ENCODE measurements around the gene SH3PXD2A. TPM values are rescaled to one million over a fixed set of nuclear protein-coding genes. Genes with fewer than 3 reads are reported as not detected.

The SH3PXD2A gene
- total RNA-seq, 4 donors from 2014 or later: 26.5 to 56.9 (median 33.3) TPM

- no peak for DNase-seq
- H3K36me3 ChIP-seq: no peaks in the 10 kb centered on the region
- no peaks in the 10 kb centered on the region for H3K9me3 ChIP-seq
- TF ChIP-seq CTCF (IDR thresholded peaks at IDR 0.05) (no peak), EP300 (IDR thresholded peaks at IDR 0.05; ENCODE audit: low read depth) (no peak), POLR2AphosphoS5 (IDR thresholded peaks at IDR 0.05) (no peak), POLR2A (IDR thresholded peaks at IDR 0.05) (no peak)
- in situ Hi-C loops (cut with MboI; ENCODE audit: low pct_ligation_motif_present in 1 of 4, low pct_unique_long_range_greater_than_20kb in 1 of 4, low sequenced_read_pairs in 3 of 4) (no loop called here), intact Hi-C loops (cut with DNase I; ENCODE audit: low total_unique reads) (no loop called here)
- H3K4me1 ChIP-seq: peaks cover 6 to 27% (median 8%) of the 10 kb centered on the region in 4 donors
- WGBS, 2 donors (ENCODE audit: low coverage in 1 of 2): 88 to 92% methylated on average over 2 to 7 of the region's 7 CpGs
- H3K4me3 ChIP-seq: no peak overlapping the region
- H3K27me3 ChIP-seq: no peaks in the 10 kb centered on the region
- H3K27ac ChIP-seq: no peak overlapping the region
Measured at GRCh38 chr10:103764296-103765088, 90.9 kb downstream of the SH3PXD2A start.

GRCh38 chr10:103763374-103764202 lies 91.8 kb downstream of the SH3PXD2A start:
- H3K4me3 ChIP-seq: no peak overlapping the region
- H3K27ac ChIP-seq: peak overlapping the region in 1 of 4 donors; percentile 20
- WGBS, 2 donors (ENCODE audit: low coverage in 1 of 2): 81 to 82% methylated on average over 4 to 7 of the region's 7 CpGs
- H3K36me3 ChIP-seq: no peaks in the 10 kb centered on the region
- H3K9me3 ChIP-seq: no peaks in the 10 kb centered on the region
- DNase-seq: no peak
- peaks cover 15 to 36% (median 17%) of the 10 kb centered on the region in 4 donors for H3K4me1 ChIP-seq
- intact Hi-C loops (cut with DNase I; ENCODE audit: low total_unique reads) (no loop called here), in situ Hi-C loops (cut with MboI; ENCODE audit: low pct_ligation_motif_present in 1 of 4, low pct_unique_long_range_greater_than_20kb in 1 of 4, low sequenced_read_pairs in 3 of 4) (no loop called here)
- no peaks in the 10 kb centered on the region for H3K27me3 ChIP-seq
- TF ChIP-seq CTCF (IDR thresholded peaks at IDR 0.05) (no peak), POLR2A (IDR thresholded peaks at IDR 0.05) (no peak), EP300 (IDR thresholded peaks at IDR 0.05; ENCODE audit: low read depth) (no peak), POLR2AphosphoS5 (IDR thresholded peaks at IDR 0.05) (no peak)

GRCh38 chr10:103762916-103763315 lies 92.5 kb downstream of the SH3PXD2A start:
- 92% methylated on average over 2 of the region's 2 CpGs; no CpG with 5 or more reads in 1 of the 2 donors for WGBS, 2 donors (ENCODE audit: low coverage in 1 of 2)
- TF ChIP-seq POLR2A (IDR thresholded peaks at IDR 0.05) (no peak), EP300 (IDR thresholded peaks at IDR 0.05; ENCODE audit: low read depth) (no peak), CTCF (IDR thresholded peaks at IDR 0.05) (no peak), POLR2AphosphoS5 (IDR thresholded peaks at IDR 0.05) (no peak)
- Histone ChIP-seq H3K27ac (no peak overlapping the region), H3K4me3 (no peak overlapping the region), H3K27me3 (no peaks in the 10 kb centered on the region), H3K9me3 (no peaks in the 10 kb centered on the region), H3K36me3 (no peaks in the 10 kb centered on the region), H3K4me1 (peaks cover 18 to 42% (median 23%) of the 10 kb centered on the region in 4 donors)
- intact Hi-C loops (cut with DNase I; ENCODE audit: low total_unique reads): no loop called here
- no peak for DNase-seq
- in situ Hi-C loops (cut with MboI; ENCODE audit: low pct_ligation_motif_present in 1 of 4, low pct_unique_long_range_greater_than_20kb in 1 of 4, low sequenced_read_pairs in 3 of 4): no loop called here

- no peaks in the 10 kb centered on the region for H3K9me3 ChIP-seq
- intact Hi-C loops (cut with DNase I; ENCODE audit: low total_unique reads) (no loop called here), in situ Hi-C loops (cut with MboI; ENCODE audit: low pct_ligation_motif_present in 1 of 4, low pct_unique_long_range_greater_than_20kb in 1 of 4, low sequenced_read_pairs in 3 of 4) (no loop called here)
- WGBS, 2 donors (ENCODE audit: low coverage in 1 of 2): 95% methylated on average over 4 of the region's 4 CpGs; no CpG with 5 or more reads in 1 of the 2 donors
- H3K4me3 ChIP-seq: no peak overlapping the region
- no peak overlapping the region for H3K27ac ChIP-seq
- DNase-seq: no peak
- TF ChIP-seq POLR2A (IDR thresholded peaks at IDR 0.05): no peak
- TF ChIP-seq EP300 (IDR thresholded peaks at IDR 0.05; ENCODE audit: low read depth): no peak
- no peak for TF ChIP-seq POLR2AphosphoS5 (IDR thresholded peaks at IDR 0.05)
- no peak for TF ChIP-seq CTCF (IDR thresholded peaks at IDR 0.05)
- no peaks in the 10 kb centered on the region for H3K27me3 ChIP-seq
- H3K4me1 ChIP-seq: peaks cover 18 to 48% (median 26%) of the 10 kb centered on the region in 4 donors
- H3K36me3 ChIP-seq: no peaks in the 10 kb centered on the region
Measured at GRCh38 chr10:103762162-103762561, 93.2 kb downstream of the SH3PXD2A start.
